ENCODE data around the gene ZMPSTE24.
"Not testable (repeated sequence)": the region's sequence is repeated elsewhere in the genome, so short reads cannot be mapped to it uniquely, and the experiment has no call there.

The ZMPSTE24 gene

GRCh38 chr1:40331403-40331802 lies 73.4 kb downstream of the ZMPSTE24 start:
- not testable (repeated sequence) for DNase-seq

- no peak for DNase-seq
These were observed 74.7 kb downstream of the ZMPSTE24 start for GRCh38 chr1:40332695-40333094.

GRCh38 chr1:40337443-40337842 lies 79.4 kb downstream of the ZMPSTE24 start:
- no peak for DNase-seq

- DNase-seq: peak; percentile 81
These were observed 80.8 kb downstream of the ZMPSTE24 start for GRCh38 chr1:40338745-40339419.

- DNase-seq: no peak
These were observed 81.6 kb downstream of the ZMPSTE24 start for GRCh38 chr1:40339420-40340323.

- DNase-seq: no peak
These were observed 83.7 kb downstream of the ZMPSTE24 start for GRCh38 chr1:40341491-40342380.

- not testable (repeated sequence) for DNase-seq
These were observed 84.3 kb downstream of the ZMPSTE24 start for GRCh38 chr1:40342381-40342717.
